Activated B cell treated with CpG ODN at 0.5 μM for 24 hours (primary cell): ENCODE results near the gene AHDC1. TPM values are rescaled to one million over a fixed set of nuclear protein-coding genes. Genes with fewer than 3 reads are reported as not detected.

Source experiments
- ATAC-seq: fragments of 200-7000 bp; cut with Tn5 transposase; one replicate; pipeline ENCODE4 v1.10.0; 2021; ENCODE audit warnings: low read depth, mild to moderate bottlenecking, moderate library complexity
- CTCF ChIA-PET: fragments of 350-600 bp; sonication (Branson Sonifier 250); formaldehyde crosslinking; loops from one replicate; lab custom pipeline; 2021; ENCODE audit warnings: antibody characterized with exemption; lab: Charles Lee
- POLR2A ChIA-PET: fragments of 350-600 bp; sonication (Branson Sonifier 250); formaldehyde crosslinking; loops from one replicate; lab custom pipeline; 2021; ENCODE audit warnings: antibody characterized with exemption; lab: Charles Lee
- DNase-seq: peaks from one replicate; pipeline ENCODE4 v3.0.0; 2022
- H3K27ac Mint-ChIP-seq: one replicate; pipeline ENCODE4 v1.8.0; 2020; ENCODE audit warnings: mixed read lengths
- H3K27me3 Mint-ChIP-seq: one replicate; pipeline ENCODE4 v1.8.0; 2021; ENCODE audit warnings: mixed read lengths
- H3K36me3 Mint-ChIP-seq: one replicate; pipeline ENCODE4 v1.8.0; 2021; ENCODE audit warnings: low read depth, mixed read lengths
- H3K4me1 Mint-ChIP-seq: one replicate; pipeline ENCODE4 v1.8.0; 2021; ENCODE audit warnings: mixed read lengths
- H3K4me3 Mint-ChIP-seq: one replicate; pipeline ENCODE4 v1.8.0; 2020; ENCODE audit warnings: mild to moderate bottlenecking, mixed read lengths
- H3K9me3 Mint-ChIP-seq: one replicate; pipeline ENCODE4 v1.8.0; 2020; ENCODE audit warnings: mixed read lengths
- CTCF ChIP-seq: fragments of 200-600 bp; IDR thresholded peaks from one replicate; pipeline ENCODE4 v1.8.0; 2022; ENCODE audit warnings: antibody characterized with exemption, mild to moderate bottlenecking
- intact Hi-C: fragments of 100-400 bp; cut with micrococcal nuclease; formaldehyde crosslinking; loops from one replicate; pipeline ENCODE4 v1.15.1; 2024
- total RNA-seq: library from RNA; stranded (reverse); gene quantifications from 2 replicates; pipeline ENCODE4 v1.2.3, GENCODE V29; 2022

Gene AHDC1
- total RNA-seq, 1 donor from 2014 or later: 22.4 TPM

GRCh38 chr1:27572019-27572678, 31.8 kb downstream of the AHDC1 start:
- Mint-ChIP-seq H3K4me3 (no peak overlapping the region), H3K27me3 (no peaks in the 10 kb centered on the region), H3K9me3 (no peaks in the 10 kb centered on the region), H3K36me3 (no peaks in the 10 kb centered on the region), H3K27ac (peak overlapping the region; percentile 35), H3K4me1 (peaks cover 45% of the 10 kb centered on the region)
- intact Hi-C loops: no loop called here
- ATAC-seq: no peak
- DNase-seq: no peak
- CTCF ChIA-PET: no interaction called here
- POLR2A ChIA-PET: no interaction called here
- no peak for TF ChIP-seq CTCF

DNA sequence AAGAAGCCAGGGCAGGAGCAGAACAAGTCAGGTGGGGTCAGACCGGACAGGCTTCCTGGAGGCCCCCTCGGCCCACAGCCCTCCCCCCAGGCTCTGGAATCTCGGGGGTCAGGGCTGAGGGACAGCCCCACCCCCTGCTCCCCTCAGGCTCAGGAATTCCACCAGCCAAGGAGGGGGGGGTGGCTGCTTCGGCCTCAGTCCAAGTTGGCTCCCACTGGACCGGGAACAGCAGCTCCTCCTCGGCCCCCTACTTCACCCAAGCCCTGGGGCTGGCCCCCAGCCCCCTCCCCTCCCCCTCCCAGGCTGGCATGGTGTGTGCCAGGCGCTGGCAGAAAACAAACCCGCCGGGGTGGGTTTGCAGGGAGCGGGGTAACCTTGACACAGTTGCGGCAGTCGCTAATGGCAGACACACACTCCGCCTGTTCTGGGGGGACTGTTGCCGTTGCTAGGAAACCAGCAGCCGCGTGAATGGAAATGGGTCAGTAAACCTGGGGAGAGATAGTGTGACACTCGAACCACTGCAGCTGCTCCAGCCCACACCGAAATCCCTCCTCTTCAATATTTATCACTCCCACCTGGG, 32.4 kb downstream of the AHDC1 start:
- H3K4me1 Mint-ChIP-seq: peaks cover 38% of the 10 kb centered on the region
- no peak for DNase-seq
- no peak for TF ChIP-seq CTCF
- POLR2A ChIA-PET: interaction anchor here (0.6 to 1.4 kb wide), 4 partner anchors 15 to 417 kb away, joined by 3 to 10 read pairs (median 4); partner anchors contain the start of gene SLC9A1
- no peak overlapping the region for H3K4me3 Mint-ChIP-seq
- no peaks in the 10 kb centered on the region for H3K36me3 Mint-ChIP-seq
- intact Hi-C loops: no loop called here
- H3K27ac Mint-ChIP-seq: no peak overlapping the region
- no peak for ATAC-seq
- CTCF ChIA-PET: no interaction called here
- no peaks in the 10 kb centered on the region for H3K9me3 Mint-ChIP-seq
- H3K27me3 Mint-ChIP-seq: no peaks in the 10 kb centered on the region

- Mint-ChIP-seq H3K9me3 (no peaks in the 10 kb centered on the region), H3K4me1 (peaks cover 33% of the 10 kb centered on the region), H3K27me3 (no peaks in the 10 kb centered on the region), H3K4me3 (no peak overlapping the region), H3K36me3 (no peaks in the 10 kb centered on the region), H3K27ac (no peak overlapping the region)
- ATAC-seq (no peak), DNase-seq (no peak)
- ChIA-PET CTCF (interaction anchor here (1.3 to 1.5 kb wide), 3 partner anchors 14 to 168 kb away, joined by 4 to 5 read pairs (median 5); no protein-coding TSS in a partner anchor), POLR2A (interaction anchor here (0.6 to 1.4 kb wide), 5 partner anchors 14 to 416 kb away, joined by 3 to 6 read pairs (median 3); partner anchors contain the start of gene SLC9A1)
- no peak for TF ChIP-seq CTCF
- intact Hi-C loops: no loop called here
These were observed 33.2 kb downstream of the AHDC1 start for GRCh38 chr1:27570784-27571183.

- ATAC-seq: no peak
- CTCF ChIA-PET: interaction anchor here (0.9 to 1.5 kb wide), 4 partner anchors 11 to 167 kb away, joined by 3 to 5 read pairs (median 4); no protein-coding TSS in a partner anchor
- Mint-ChIP-seq H3K27me3 (no peaks in the 10 kb centered on the region), H3K4me3 (no peak overlapping the region), H3K27ac (no peak overlapping the region), H3K36me3 (no peaks in the 10 kb centered on the region), H3K9me3 (no peaks in the 10 kb centered on the region), H3K4me1 (peaks cover 33% of the 10 kb centered on the region)
- POLR2A ChIA-PET: interaction anchor here (0.6 to 1.4 kb wide), 5 partner anchors 14 to 415 kb away, joined by 3 to 6 read pairs (median 3); partner anchors contain the start of gene SLC9A1
- DNase-seq: no peak
- TF ChIP-seq CTCF: no peak
- intact Hi-C loops: no loop called here
These were observed 33.6 kb downstream of the AHDC1 start for GRCh38 chr1:27570356-27570755.
